RWPE1 (cell line): ENCODE data around the gene OR10V1.
"Not testable (repeated sequence)": the region's sequence is repeated elsewhere in the genome, so short reads cannot be mapped to it uniquely, and the experiment has no call there.

Source experiments
- CTCF ChIA-PET: fragments of 350-600 bp; sonication (Branson Sonifier 250); formaldehyde crosslinking; extraction: SDS; loops from one replicate; lab custom pipeline; 2021; lab: Yijun Ruan, JAX
- POLR2A ChIA-PET: fragments of 400-600 bp; formaldehyde crosslinking; extraction: SDS; loops from one replicate; lab custom pipeline; 2020; ENCODE audit warnings: antibody characterized with exemption; ENCODE audit not compliant: low non-redundant PET; lab: Yijun Ruan, JAX
- DNase-seq: peaks from one replicate; pipeline ENCODE4 v3.0.0; 2012; ENCODE audit warnings: low spot score
- H3K27ac ChIP-seq: fragments of 450-650 bp; 2 replicates; pipeline ENCODE4 v1.5.1; 2017
- CTCF ChIP-seq: fragments of 450-650 bp; conservative IDR thresholded peaks from 2 replicates; pipeline ENCODE4 v1.5.1; 2017; ENCODE audit warnings: low read depth, mild to moderate bottlenecking

The OR10V1 gene

GRCh38 chr11:59705294-59705693 is 8.4 kb downstream of the OR10V1 start:
- ChIA-PET CTCF (interaction anchor here (0.6 kb wide), 1 partner anchor 943 kb away, joined by 4 read pairs; no protein-coding TSS in a partner anchor), POLR2A (no interaction called here)

GRCh38 chr11:59703515-59703914 is 10.1 kb downstream of the OR10V1 start:
- DNase-seq, POLR2A ChIA-PET, CTCF ChIA-PET, H3K27ac ChIP-seq: not testable (repeated sequence)

More at GRCh38 chr11:59705294-59705693, 8.4 kb downstream of the OR10V1 start:
- no peak overlapping the region for H3K27ac ChIP-seq
- no peak for DNase-seq
- no peak for TF ChIP-seq CTCF

GRCh38 chr11:59700157-59700556 is 13.5 kb downstream of the OR10V1 start:
- CTCF ChIA-PET, DNase-seq, H3K27ac ChIP-seq, POLR2A ChIA-PET: not testable (repeated sequence)

GRCh38 chr11:59698506-59698905 is 15.1 kb downstream of the OR10V1 start:
- no peak overlapping the region for H3K27ac ChIP-seq
- ChIA-PET POLR2A (no interaction called here), CTCF (interaction anchor here (0.7 kb wide), 1 partner anchor 27 kb away, joined by 6 read pairs; no protein-coding TSS in a partner anchor)
- TF ChIP-seq CTCF: no peak
- DNase-seq: no peak

GRCh38 chr11:59692915-59693314 is 20.7 kb downstream of the OR10V1 start:
- POLR2A ChIA-PET: no interaction called here
- no peak overlapping the region for H3K27ac ChIP-seq
- no peak for DNase-seq
- CTCF ChIA-PET: interaction anchor here (1.0 kb wide), 1 partner anchor 226 kb away, joined by 3 read pairs; no protein-coding TSS in a partner anchor
- no peak for TF ChIP-seq CTCF

- TF ChIP-seq CTCF: no peak
- no peak for DNase-seq
- H3K27ac ChIP-seq: no peak overlapping the region
- ChIA-PET POLR2A (no interaction called here), CTCF (no interaction called here)
Measured at GRCh38 chr11:59691156-59691555, 22.5 kb downstream of the OR10V1 start.

GRCh38 chr11:59689015-59689414 is 24.6 kb downstream of the OR10V1 start:
- CTCF ChIA-PET: interaction anchor here (1.1 kb wide), 1 partner anchor 11 kb away, joined by 3 read pairs; no protein-coding TSS in a partner anchor

GRCh38 chr11:59681260-59681725 is 32.4 kb downstream of the OR10V1 start:
- CTCF ChIA-PET, DNase-seq, H3K27ac ChIP-seq, POLR2A ChIA-PET: not testable (repeated sequence)

More at GRCh38 chr11:59689015-59689414, 24.6 kb downstream of the OR10V1 start:
- TF ChIP-seq CTCF: no peak
- no peak overlapping the region for H3K27ac ChIP-seq
- no peak for DNase-seq
- POLR2A ChIA-PET: no interaction called here
